Keratinocyte (primary cell): ENCODE data around the gene HOXB6. TPM values are rescaled to one million over a fixed set of nuclear protein-coding genes. Genes with fewer than 3 reads are reported as not detected.

ENCODE experiments used
- DNase-seq: peaks from one replicate; pipeline ENCODE4 v3.0.0-alpha.2; 2011; ENCODE audit warnings: low read depth, missing footprints, low spot score
- FAIRE-seq: peaks from 2 replicates; lab custom pipeline; 2011; peaks lifted over from hg19 to GRCh38; lab: Jason Lieb, UNC
- H2AFZ ChIP-seq: 2 replicates; pipeline ENCODE4 v1.6.0; 2012; ENCODE audit warnings: low read length, control low read depth, inconsistent platforms; ENCODE audit not compliant: control insufficient read depth
- H3K27ac ChIP-seq: 2 replicates; pipeline ENCODE4 v1.5.1; 2011; ENCODE audit warnings: low read length; ENCODE audit not compliant: control insufficient read depth, insufficient read depth
- H3K27me3 ChIP-seq: 3 replicates; pipeline ENCODE4 v1.6.0; 2011; ENCODE audit warnings: low read length; ENCODE audit not compliant: control insufficient read depth, insufficient read depth; ENCODE audit errors: extremely low read depth
- H3K36me3 ChIP-seq, 2 experiments: 2 replicates in 1 of 2; 3 replicates in 1 of 2; pipeline ENCODE4 v1.5.1; 2011; ENCODE audit warnings: low read length in 2 of 2, mild to moderate bottlenecking in 1 of 2; ENCODE audit not compliant: control insufficient read depth in 2 of 2, insufficient read depth in 2 of 2; ENCODE audit errors: extremely low read depth in 1 of 2
- H3K4me1 ChIP-seq: 3 replicates; pipeline ENCODE4 v1.5.1; 2011; ENCODE audit warnings: low read length; ENCODE audit not compliant: control insufficient read depth, insufficient read depth; ENCODE audit errors: extremely low read depth
- H3K4me2 ChIP-seq: 3 replicates; pipeline ENCODE4 v1.6.0; 2011; ENCODE audit warnings: low read depth, low read length; ENCODE audit not compliant: control insufficient read depth, insufficient read depth; ENCODE audit errors: extremely low read depth
- H3K4me3 ChIP-seq, 3 experiments: fragments of 200-600 bp in 1 of 3; sonication (generic) in 1 of 3; 2 replicates in 2 of 3; 3 replicates in 1 of 3; pipeline ENCODE4 v1.5.1; 2011 to 2016; ENCODE audit warnings: low read length in 3 of 3, mild to moderate bottlenecking in 3 of 3, control low read depth in 2 of 3, inconsistent platforms in 1 of 3, low read depth in 1 of 3, mixed read lengths in 1 of 3, mixed run types in 1 of 3, moderate library complexity in 1 of 3; ENCODE audit not compliant: control insufficient read depth in 2 of 3, insufficient read depth in 2 of 3; ENCODE audit errors: extremely low read depth in 1 of 3
- H3K79me2 ChIP-seq: 2 replicates; pipeline ENCODE4 v1.6.0; 2012; ENCODE audit warnings: low read length; ENCODE audit not compliant: control insufficient read depth, insufficient read depth
- H3K9ac ChIP-seq: 3 replicates; pipeline ENCODE4 v1.6.0; 2011; ENCODE audit warnings: low read length; ENCODE audit not compliant: control insufficient read depth, insufficient read depth; ENCODE audit errors: extremely low read depth
- H3K9me1 ChIP-seq: 3 replicates; pipeline ENCODE4 v1.6.0; 2011; ENCODE audit warnings: low read length; ENCODE audit not compliant: control insufficient read depth, insufficient read depth; ENCODE audit errors: extremely low read depth
- H3K9me3 ChIP-seq: 2 replicates; pipeline ENCODE4 v1.5.1; 2012; ENCODE audit warnings: low read depth, low read length; ENCODE audit not compliant: control insufficient read depth
- H4K20me1 ChIP-seq: 3 replicates; pipeline ENCODE4 v1.6.0; 2011; ENCODE audit warnings: low read length; ENCODE audit not compliant: control insufficient read depth, insufficient read depth; ENCODE audit errors: extremely low read depth
- CTCF ChIP-seq, 3 experiments: IDR thresholded peaks in 1 of 3; conservative IDR thresholded peaks in 1 of 3; optimal IDR thresholded peaks in 1 of 3; 2 replicates in 2 of 3; 3 replicates in 1 of 3; pipeline versions ENCODE3 to v1.5.1; 2011; ENCODE audit warnings: low read length in 3 of 3, mild to moderate bottlenecking in 3 of 3, moderate library complexity in 2 of 3, control low read depth in 1 of 3, inconsistent platforms in 1 of 3; ENCODE audit not compliant: insufficient read depth in 2 of 3; ENCODE audit errors: extremely low read depth in 1 of 3
- EZH2 ChIP-seq: IDR thresholded peaks from one replicate; pipeline ENCODE4 v1.6.1; 2012; ENCODE audit warnings: inconsistent platforms, mild to moderate bottlenecking, low read length, moderate library complexity
- dilution Hi-C: fragments of 300-500 bp; cut with MboI; formaldehyde crosslinking; loops from one replicate; pipeline ENCODE4 v1.7.0; 2020; ENCODE audit warnings: low sequenced_read_pairs; ENCODE audit not compliant: extremely low pct_ligation_motif_present
- polyA plus RNA-seq, 5 experiments: library from polyadenylated mRNA; depleted of rRNA in 3 of 5; stranded (reverse) in 3 of 5; stranded (forward) in 1 of 5; unstranded in 1 of 5; fragments of >200 nt; gene quantifications; 1 replicate in 1 of 5; 2 replicates in 3 of 5; 3 replicates in 1 of 5; pipeline versions ENCODE4 v1.2.1 to v1.2.3, GENCODE V29; 2011 to 2012; ENCODE audit warnings: missing spikeins in 2 of 5, low read depth in 1 of 5, low replicate concordance in 1 of 5

HOXB6 gene
- polyA plus RNA-seq, 1 donor (not counting 4 experiments of a cell fraction or from before 2014, with no cell fraction given): 0.62 TPM

GRCh38 chr17:48598736-48599135, 6.0 kb downstream of the HOXB6 start:
- Histone ChIP-seq H3K9me3 (no peaks in the 10 kb centered on the region), H3K27me3 (peaks cover 96% of the 10 kb centered on the region), H3K4me2 (no peak overlapping the region), H4K20me1 (no peaks in the 10 kb centered on the region), H3K36me3 (peaks cover 0 to 4% of the 10 kb centered on the region in 2 experiments), H3K4me1 (peaks cover 10% of the 10 kb centered on the region), H3K79me2 (no peaks in the 10 kb centered on the region), H3K9ac (no peak overlapping the region), H2AFZ (no peak overlapping the region), H3K9me1 (no peaks in the 10 kb centered on the region), H3K27ac (no peak overlapping the region), H3K4me3 (no peak overlapping the region)
- TF ChIP-seq CTCF (optimal IDR thresholded peaks at IDR 0.05 in 1 of 3, IDR thresholded peaks at IDR 0.05 in 1 of 3, conservative IDR thresholded peaks at IDR 0.05 in 1 of 3; ENCODE audit: extremely low read depth in 1 of 3, insufficient read depth in 2 of 3, low read length in 3 of 3) (no peak), EZH2 (no peak)
- FAIRE-seq: no peak
- dilution Hi-C loops: no loop called here
- no peak for DNase-seq

- Histone ChIP-seq H3K36me3 (peaks cover 0 to 4% of the 10 kb centered on the region in 2 experiments), H3K27ac (no peak overlapping the region), H4K20me1 (no peaks in the 10 kb centered on the region), H3K4me1 (peaks cover 13% of the 10 kb centered on the region), H3K4me2 (peak overlapping the region; percentile 82), H2AFZ (peak overlapping the region; percentile 82), H3K4me3 (peak overlapping the region; percentile 46 to 71 (median 62)), H3K9ac (peak overlapping the region; percentile 47), H3K9me3 (no peaks in the 10 kb centered on the region), H3K79me2 (no peaks in the 10 kb centered on the region), H3K27me3 (peaks cover 93% of the 10 kb centered on the region), H3K9me1 (no peaks in the 10 kb centered on the region)
- dilution Hi-C loops: no loop called here
- no peak for FAIRE-seq
- TF ChIP-seq EZH2 (peak; percentile 90), CTCF (optimal IDR thresholded peaks at IDR 0.05 in 1 of 3, IDR thresholded peaks at IDR 0.05 in 1 of 3, conservative IDR thresholded peaks at IDR 0.05 in 1 of 3; ENCODE audit: extremely low read depth in 1 of 3, insufficient read depth in 2 of 3, low read length in 3 of 3) (no peak)
- no peak for DNase-seq
These were observed 6.8 kb downstream of the HOXB6 start for GRCh38 chr17:48597778-48598631.
